T47D (cell line): Measurements from ENCODE around the gene ADIRF.
A peak's percentile ranks its signal among the peaks of the same experiment; 100 is the strongest.

Source experiments
- DNase-seq, 2 experiments: peaks; one replicate each; pipeline versions ENCODE4 v3.0.0 to v3.0.0-alpha.2; 2011 to 2012; ENCODE audit warnings: low read depth in 1 of 2, low spot score in 1 of 2
- JUND ChIP-seq: IDR thresholded peaks from 2 replicates; pipeline ENCODE4 v1.6.1; 2012; ENCODE audit warnings: low read depth
- in situ Hi-C: cut with HindIII; loops from 2 replicates; pipeline ENCODE4 v1.10.0; 2016; ENCODE audit warnings: low sequenced_read_pairs, low pct_unique_long_range_greater_than_20kb

ADIRF gene

GRCh38 chr10:86959737-86960002, 8.6 kb upstream of the ADIRF start:
- TF ChIP-seq JUND, result no peak
- in situ Hi-C loops, result no loop called here
- no peak for DNase-seq

- in situ Hi-C loops, result no loop called here
- no peak for TF ChIP-seq JUND
- DNase-seq, result peak; percentile 71 to 90
Observed at GRCh38 chr10:86960003-86960862, 8.0 kb upstream of the ADIRF start.

GRCh38 chr10:86960863-86961434, 7.3 kb upstream of the ADIRF start:
- no peak for TF ChIP-seq JUND
- no peak for DNase-seq
- in situ Hi-C loops, result no loop called here

GRCh38 chr10:86961481-86962091, 6.7 kb upstream of the ADIRF start:
- no peak for TF ChIP-seq JUND
- in situ Hi-C loops, result no loop called here
- no peak for DNase-seq

GRCh38 chr10:86962136-86962980, 5.9 kb upstream of the ADIRF start:
- no peak for DNase-seq
- in situ Hi-C loops, result no loop called here
- no peak for TF ChIP-seq JUND

GRCh38 chr10:86962981-86963310, 5.3 kb upstream of the ADIRF start:
- no peak for TF ChIP-seq JUND
- in situ Hi-C loops, result no loop called here
- DNase-seq, result no peak

GRCh38 chr10:86963341-86963919, 4.9 kb upstream of the ADIRF start:
- in situ Hi-C loops, result no loop called here
- no peak for DNase-seq
- TF ChIP-seq JUND, result no peak

- in situ Hi-C loops, result no loop called here
- TF ChIP-seq JUND, result no peak
- no peak for DNase-seq
Observed at GRCh38 chr10:86964061-86964846, 4.0 kb upstream of the ADIRF start.

- no peak for DNase-seq
- in situ Hi-C loops, result no loop called here
- no peak for TF ChIP-seq JUND
Observed at GRCh38 chr10:86964847-86965190, 3.5 kb upstream of the ADIRF start.

- in situ Hi-C loops, result no loop called here
- no peak for DNase-seq
- TF ChIP-seq JUND, result no peak
Observed at GRCh38 chr10:86965986-86966654, 2.2 kb upstream of the ADIRF start.

GRCh38 chr10:86967481-86967941, 771 bp upstream of the ADIRF start:
- in situ Hi-C loops, result no loop called here
- no peak for DNase-seq
- no peak for TF ChIP-seq JUND
